ENCODE measurements around the gene OSCP1. TPM values are rescaled to one million over a fixed set of nuclear protein-coding genes. Genes with fewer than 3 reads are reported as not detected.

The OSCP1 gene
- total and polyA plus RNA-seq, 2 donors (not counting 1 experiment from before 2014, with no cell fraction given) = 0.16 to 0.94 TPM

DNA sequence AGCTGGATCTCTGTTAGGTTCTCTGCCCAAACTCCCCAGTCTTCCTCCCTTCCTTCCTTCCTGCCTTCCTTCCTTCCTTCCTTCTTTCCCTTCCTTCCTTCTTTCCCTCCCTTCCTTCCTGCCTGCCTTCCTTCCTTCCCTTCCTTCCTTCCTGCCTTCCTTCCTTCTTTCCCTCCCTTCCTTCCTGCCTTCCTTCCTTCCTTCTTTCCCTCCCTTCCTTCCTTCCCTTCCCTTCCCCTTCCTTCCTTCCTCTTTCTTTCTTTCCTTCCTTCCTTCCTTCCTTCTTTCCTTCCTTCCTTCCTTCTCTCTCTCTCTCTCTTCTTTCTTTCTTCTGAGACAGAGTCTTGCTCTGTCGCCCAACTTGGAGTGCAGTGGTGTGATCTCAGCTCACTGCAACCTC, 43.8 kb downstream of the OSCP1 start:
- H2AFZ ChIP-seq (ENCODE audit: insufficient read depth, low read depth, low read length, poor library complexity, severe bottlenecking) = no peak overlapping the region
- no peaks in the 10 kb centered on the region for H3K27me3 ChIP-seq (replicated peaks in 1 of 4; ENCODE audit: control extremely low read depth in 1 of 4, control insufficient read depth in 3 of 4, insufficient read depth in 4 of 4, low read length in 3 of 4)
- ATAC-seq (ENCODE audit: low read depth) (no peak), DNase-seq (no peak)
- H3K4me1 ChIP-seq (ENCODE audit: control insufficient read depth in 2 of 2, insufficient read depth in 2 of 2, low read length in 2 of 2) = peaks cover 3 to 7% of the 10 kb centered on the region in 2 donors
- peak overlapping the region in 1 of 2 donors; percentile 72 for H3K27ac ChIP-seq (ENCODE audit: low read length in 2 of 2)
- H3K4me1 Mint-ChIP-seq = peaks cover 14% of the 10 kb centered on the region
- no peak overlapping the region for H3K9ac ChIP-seq (ENCODE audit: low read length)
- no peak overlapping the region for H3K4me3 ChIP-seq (ENCODE audit: control extremely low read depth in 1 of 5, extremely low read depth in 1 of 5, insufficient read depth in 1 of 5, low read depth in 2 of 5, low read length in 4 of 5)
- ChIA-PET POLR2A (no interaction called here), CTCF (interaction anchor here (1.2 to 1.4 kb wide), 2 partner anchors 20 to 38 kb away, joined by 6 read pairs; no protein-coding TSS in a partner anchor)
- no peaks in the 10 kb centered on the region for H3K27me3 Mint-ChIP-seq
- no peak overlapping the region for H3K4me2 ChIP-seq (replicated peaks; ENCODE audit: low read depth, low read length, poor library complexity, severe bottlenecking)
- intact Hi-C loops (cut with micrococcal nuclease) = no loop called here
- peaks cover 0 to 5% (median 0%) of the 10 kb centered on the region in 3 donors for H3K9me3 ChIP-seq (ENCODE audit: control extremely low read depth in 1 of 3, control insufficient read depth in 2 of 3, insufficient read depth in 1 of 3, low read length in 2 of 3)
- H3K27ac Mint-ChIP-seq = peak overlapping the region; percentile 50
- H3K36me3 ChIP-seq (replicated peaks in 1 of 2; ENCODE audit: control extremely low read depth in 1 of 2, control insufficient read depth in 1 of 2, extremely low read depth in 1 of 2, insufficient read depth in 2 of 2, low read length in 1 of 2) = no peaks in the 10 kb centered on the region
- H3K4me3 Mint-ChIP-seq = no peak overlapping the region
- no CpG with 5 or more reads among the region's 1 CpG for WGBS (ENCODE audit: insufficient coverage)
- H3K9me3 Mint-ChIP-seq (ENCODE audit: insufficient read depth) = no peaks in the 10 kb centered on the region
- TF ChIP-seq, protein P1, sequence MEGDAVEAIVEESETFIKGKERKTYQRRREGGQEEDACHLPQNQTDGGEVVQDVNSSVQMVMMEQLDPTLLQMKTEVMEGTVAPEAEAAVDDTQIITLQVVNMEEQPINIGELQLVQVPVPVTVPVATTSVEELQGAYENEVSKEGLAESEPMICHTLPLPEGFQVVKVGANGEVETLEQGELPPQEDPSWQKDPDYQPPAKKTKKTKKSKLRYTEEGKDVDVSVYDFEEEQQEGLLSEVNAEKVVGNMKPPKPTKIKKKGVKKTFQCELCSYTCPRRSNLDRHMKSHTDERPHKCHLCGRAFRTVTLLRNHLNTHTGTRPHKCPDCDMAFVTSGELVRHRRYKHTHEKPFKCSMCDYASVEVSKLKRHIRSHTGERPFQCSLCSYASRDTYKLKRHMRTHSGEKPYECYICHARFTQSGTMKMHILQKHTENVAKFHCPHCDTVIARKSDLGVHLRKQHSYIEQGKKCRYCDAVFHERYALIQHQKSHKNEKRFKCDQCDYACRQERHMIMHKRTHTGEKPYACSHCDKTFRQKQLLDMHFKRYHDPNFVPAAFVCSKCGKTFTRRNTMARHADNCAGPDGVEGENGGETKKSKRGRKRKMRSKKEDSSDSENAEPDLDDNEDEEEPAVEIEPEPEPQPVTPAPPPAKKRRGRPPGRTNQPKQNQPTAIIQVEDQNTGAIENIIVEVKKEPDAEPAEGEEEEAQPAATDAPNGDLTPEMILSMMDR (IDR thresholded peaks at IDR 0.05) = no peak
- no peak for TF ChIP-seq EZH2 (IDR thresholded peaks at IDR 0.05; ENCODE audit: borderline replicate concordance, insufficient read depth, low read depth, low read length, poor library complexity, severe bottlenecking)
- H4K20me1 ChIP-seq (ENCODE audit: control insufficient read depth, insufficient read depth, low read length, poor library complexity, severe bottlenecking) = no peaks in the 10 kb centered on the region
- no peaks in the 10 kb centered on the region for H3K79me2 ChIP-seq (ENCODE audit: control insufficient read depth, insufficient read depth, low read length)

DNA sequence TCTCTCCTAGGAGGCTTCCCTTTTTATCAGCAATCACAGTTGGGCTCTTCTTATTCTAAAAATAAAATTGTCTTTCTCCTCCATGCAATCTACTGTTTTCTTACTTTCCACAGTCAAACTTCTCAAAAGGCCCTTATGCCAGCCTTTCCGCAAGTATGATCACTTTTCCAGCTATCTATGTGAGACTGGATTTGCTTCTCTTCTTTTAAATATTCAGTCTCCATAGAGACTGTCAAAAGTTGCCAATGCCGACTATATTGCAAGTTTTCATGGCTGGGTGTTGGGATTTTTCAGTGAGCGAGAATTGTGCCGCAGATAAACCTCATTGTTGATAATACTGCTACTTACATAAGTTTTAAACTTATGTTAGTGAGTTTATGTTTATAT, 47.8 kb downstream of the OSCP1 start:
- peaks cover 0 to 10% (median 0%) of the 10 kb centered on the region in 3 donors for H3K9me3 ChIP-seq (ENCODE audit: control extremely low read depth in 1 of 3, control insufficient read depth in 2 of 3, insufficient read depth in 1 of 3, low read length in 2 of 3)
- Mint-ChIP-seq H3K27me3 (no peaks in the 10 kb centered on the region), H3K9me3 (ENCODE audit: insufficient read depth) (no peaks in the 10 kb centered on the region), H3K27ac (no peak overlapping the region), H3K4me1 (peaks cover 20% of the 10 kb centered on the region), H3K4me3 (no peak overlapping the region)
- no peaks in the 10 kb centered on the region for H4K20me1 ChIP-seq (ENCODE audit: control insufficient read depth, insufficient read depth, low read length, poor library complexity, severe bottlenecking)
- no peaks in the 10 kb centered on the region for H3K36me3 ChIP-seq (replicated peaks in 1 of 2; ENCODE audit: control extremely low read depth in 1 of 2, control insufficient read depth in 1 of 2, extremely low read depth in 1 of 2, insufficient read depth in 2 of 2, low read length in 1 of 2)
- peaks cover 28% of the 10 kb centered on the region for H3K79me2 ChIP-seq (ENCODE audit: control insufficient read depth, insufficient read depth, low read length)
- no peak for DNase-seq
- no peak for TF ChIP-seq EZH2 (IDR thresholded peaks at IDR 0.05; ENCODE audit: borderline replicate concordance, insufficient read depth, low read depth, low read length, poor library complexity, severe bottlenecking)
- TF ChIP-seq, protein P1 (IDR thresholded peaks at IDR 0.05) = no peak
- H3K27ac ChIP-seq (ENCODE audit: low read length in 2 of 2) = no peak overlapping the region
- no peak overlapping the region for H2AFZ ChIP-seq (ENCODE audit: insufficient read depth, low read depth, low read length, poor library complexity, severe bottlenecking)
- ChIA-PET CTCF (interaction anchor here (0.8 to 7.4 kb wide), 3 partner anchors 12 to 60 kb away, joined by 4 to 52 read pairs (median 14); no protein-coding TSS in a partner anchor), POLR2A (no interaction called here)
- no peak overlapping the region for H3K4me3 ChIP-seq (ENCODE audit: control extremely low read depth in 1 of 5, extremely low read depth in 1 of 5, insufficient read depth in 1 of 5, low read depth in 2 of 5, low read length in 4 of 5)
- H3K27me3 ChIP-seq (replicated peaks in 1 of 4; ENCODE audit: control extremely low read depth in 1 of 4, control insufficient read depth in 3 of 4, insufficient read depth in 4 of 4, low read length in 3 of 4) = no peaks in the 10 kb centered on the region
- peaks cover 5 to 20% of the 10 kb centered on the region in 2 donors for H3K4me1 ChIP-seq (ENCODE audit: control insufficient read depth in 2 of 2, insufficient read depth in 2 of 2, low read length in 2 of 2)
- intact Hi-C loops (cut with micrococcal nuclease) = no loop called here
- 100% methylated on average over 1 of the region's 4 CpGs for WGBS (ENCODE audit: insufficient coverage)
- no peak overlapping the region for H3K9ac ChIP-seq (ENCODE audit: low read length)
- no peak for ATAC-seq (ENCODE audit: low read depth)
- H3K4me2 ChIP-seq (replicated peaks; ENCODE audit: low read depth, low read length, poor library complexity, severe bottlenecking) = no peak overlapping the region
